KOPT-K1 (cell line): ENCODE data around the gene PPIA.

ENCODE experiments used
- H3K27ac ChIP-seq: fragments of 200-600 bp; sonication (generic); 2 replicates; pipeline ENCODE4 v1.5.1; 2016; ENCODE audit warnings: antibody characterized with exemption, mild to moderate bottlenecking, low read depth, low read length; ENCODE audit not compliant: poor library complexity, severe bottlenecking
- H3K36me3 ChIP-seq: fragments of 200-600 bp; sonication (generic); 2 replicates; pipeline ENCODE4 v1.5.1; 2017; ENCODE audit warnings: antibody characterized with exemption, mild to moderate bottlenecking, low read length, moderate library complexity; ENCODE audit not compliant: insufficient read depth
- H3K9me3 ChIP-seq: fragments of 200-600 bp; sonication (generic); 2 replicates; pipeline ENCODE4 v1.5.1; 2017; ENCODE audit warnings: antibody characterized with exemption, low read length, mild to moderate bottlenecking; ENCODE audit not compliant: insufficient read depth, poor library complexity, severe bottlenecking

The PPIA gene

GRCh38 chr7:44759246-44759645 lies 37.2 kb upstream of the PPIA start:
- no peaks in the 10 kb centered on the region for H3K9me3 ChIP-seq
- peaks cover 78% of the 10 kb centered on the region for H3K36me3 ChIP-seq
- H3K27ac ChIP-seq = no peak overlapping the region

- no peaks in the 10 kb centered on the region for H3K9me3 ChIP-seq
- H3K27ac ChIP-seq = no peak overlapping the region
- peaks cover 86% of the 10 kb centered on the region for H3K36me3 ChIP-seq
These were observed 36.4 kb upstream of the PPIA start for GRCh38 chr7:44760034-44760580.

GRCh38 chr7:44761207-44762161 lies 35.0 kb upstream of the PPIA start:
- Histone ChIP-seq H3K27ac (no peak overlapping the region), H3K36me3 (peaks cover 96% of the 10 kb centered on the region), H3K9me3 (no peaks in the 10 kb centered on the region)

- H3K36me3 ChIP-seq = peaks cover 96% of the 10 kb centered on the region
These were observed 34.2 kb upstream of the PPIA start for GRCh38 chr7:44762300-44762699.

GRCh38 chr7:44762726-44763522 lies 33.6 kb upstream of the PPIA start:
- no peak overlapping the region for H3K27ac ChIP-seq
- H3K9me3 ChIP-seq = no peaks in the 10 kb centered on the region
- peaks cover 96% of the 10 kb centered on the region for H3K36me3 ChIP-seq

More at GRCh38 chr7:44762300-44762699, 34.2 kb upstream of the PPIA start:
- Histone ChIP-seq H3K9me3 (no peaks in the 10 kb centered on the region), H3K27ac (no peak overlapping the region)

- peaks cover 99% of the 10 kb centered on the region for H3K36me3 ChIP-seq
- H3K9me3 ChIP-seq = no peaks in the 10 kb centered on the region
- no peak overlapping the region for H3K27ac ChIP-seq
These were observed 32.4 kb upstream of the PPIA start for GRCh38 chr7:44764081-44764480.

GRCh38 chr7:44764665-44765578 lies 31.6 kb upstream of the PPIA start:
- Histone ChIP-seq H3K27ac (no peak overlapping the region), H3K9me3 (no peaks in the 10 kb centered on the region), H3K36me3 (peaks cover 92% of the 10 kb centered on the region)

GRCh38 chr7:44765579-44766415 lies 30.7 kb upstream of the PPIA start:
- Histone ChIP-seq H3K36me3 (peaks cover 84% of the 10 kb centered on the region), H3K9me3 (no peaks in the 10 kb centered on the region), H3K27ac (no peak overlapping the region)

GRCh38 chr7:44766416-44766801 lies 30.1 kb upstream of the PPIA start:
- Histone ChIP-seq H3K9me3 (no peaks in the 10 kb centered on the region), H3K27ac (no peak overlapping the region), H3K36me3 (peaks cover 78% of the 10 kb centered on the region)

- Histone ChIP-seq H3K36me3 (peaks cover 68% of the 10 kb centered on the region), H3K9me3 (no peaks in the 10 kb centered on the region), H3K27ac (no peak overlapping the region)
These were observed 29.2 kb upstream of the PPIA start for GRCh38 chr7:44767134-44767911.

GRCh38 chr7:44767912-44768627 lies 28.4 kb upstream of the PPIA start:
- Histone ChIP-seq H3K27ac (no peak overlapping the region), H3K9me3 (no peaks in the 10 kb centered on the region), H3K36me3 (peaks cover 61% of the 10 kb centered on the region)

GRCh38 chr7:44768628-44769371 lies 27.7 kb upstream of the PPIA start:
- peaks cover 54% of the 10 kb centered on the region for H3K36me3 ChIP-seq
- H3K27ac ChIP-seq = no peak overlapping the region
- H3K9me3 ChIP-seq = no peaks in the 10 kb centered on the region
